ENCODE data around the gene SOSTDC1. TPM values are rescaled to one million over a fixed set of nuclear protein-coding genes. Genes with fewer than 3 reads are reported as not detected.

SOSTDC1 gene
- total and polyA plus RNA-seq, 11 donors = 0.07 to 0.56 (median 0.17) TPM; not detected in 3

- TF ChIP-seq POLR2A (IDR thresholded peaks at IDR 0.05) (no peak), CTCF (IDR thresholded peaks at IDR 0.05) (no peak)
- no peak overlapping the region for H3K4me3 ChIP-seq
- peaks cover 0 to 3% (median 0%) of the 10 kb centered on the region in 12 donors for H3K9me3 ChIP-seq
- ATAC-seq = no peak
- no peak overlapping the region for H3K27ac ChIP-seq
- no peak for DNase-seq
- no peaks in the 10 kb centered on the region for H3K36me3 ChIP-seq
- H3K4me1 ChIP-seq = no peaks in the 10 kb centered on the region
- WGBS, 4 donors = 91 to 95% (median 91%) methylated on average over 2 of the region's 2 CpGs
- intact Hi-C loops (cut with DNase I) = no loop called here
- no peaks in the 10 kb centered on the region for H3K27me3 ChIP-seq
Observed at GRCh38 chr7:16498122-16498521, 32.6 kb upstream of the SOSTDC1 start.

- no peak for ATAC-seq
- TF ChIP-seq CTCF (IDR thresholded peaks at IDR 0.05) (no peak), POLR2A (IDR thresholded peaks at IDR 0.05) (no peak)
- no peak for DNase-seq
- WGBS, 4 donors = 68 to 74% (median 74%) methylated on average over 4 of the region's 4 CpGs
- Histone ChIP-seq H3K27me3 (no peaks in the 10 kb centered on the region), H3K4me3 (no peak overlapping the region), H3K4me1 (no peaks in the 10 kb centered on the region), H3K27ac (no peak overlapping the region), H3K36me3 (no peaks in the 10 kb centered on the region), H3K9me3 (no peaks in the 10 kb centered on the region)
- intact Hi-C loops (cut with DNase I) = no loop called here
Observed at GRCh38 chr7:16494955-16495719, 29.6 kb upstream of the SOSTDC1 start.

- no peaks in the 10 kb centered on the region for H3K36me3 ChIP-seq
- TF ChIP-seq POLR2A (IDR thresholded peaks at IDR 0.05) (no peak), CTCF (IDR thresholded peaks at IDR 0.05) (no peak)
- no peaks in the 10 kb centered on the region for H3K27me3 ChIP-seq
- intact Hi-C loops (cut with DNase I) = no loop called here
- H3K4me3 ChIP-seq = no peak overlapping the region
- DNase-seq = no peak
- 91 to 97% (median 96%) methylated on average over 2 of the region's 2 CpGs for WGBS, 4 donors
- H3K27ac ChIP-seq = no peak overlapping the region
- ATAC-seq = no peak
- no peaks in the 10 kb centered on the region for H3K9me3 ChIP-seq
- no peaks in the 10 kb centered on the region for H3K4me1 ChIP-seq
Observed at GRCh38 chr7:16494551-16494950, 29.0 kb upstream of the SOSTDC1 start.

GRCh38 chr7:16493266-16493665, 27.7 kb upstream of the SOSTDC1 start:
- Histone ChIP-seq H3K4me1 (no peaks in the 10 kb centered on the region), H3K36me3 (no peaks in the 10 kb centered on the region), H3K27ac (no peak overlapping the region), H3K27me3 (no peaks in the 10 kb centered on the region), H3K9me3 (no peaks in the 10 kb centered on the region), H3K4me3 (no peak overlapping the region)
- intact Hi-C loops (cut with DNase I) = no loop called here
- DNase-seq (no peak), ATAC-seq (no peak)
- TF ChIP-seq POLR2A (IDR thresholded peaks at IDR 0.05) = no peak
- no peak for TF ChIP-seq CTCF (IDR thresholded peaks at IDR 0.05)
- WGBS, 4 donors = 68 to 96% (median 93%) methylated on average over 2 of the region's 2 CpGs

Measured in heart left ventricle (tissue), 16 donors.